Endothelial cell of umbilical vein (primary cell): Measurements from ENCODE around the gene TNIK. TPM values are rescaled to one million over a fixed set of nuclear protein-coding genes. Genes with fewer than 3 reads are reported as not detected.

Experiments used
- BruUV-seq: library from RNA; stranded (reverse); fragments of 400-500 nt; replicated peaks from 2 replicates; lab custom pipeline; 2021; lab: Mats Ljungman, UMichigan
- CTCF ChIA-PET: fragments of 300-600, 350-600 bp; sonication (Branson Sonifier 250); formaldehyde crosslinking; loops from one replicate; lab custom pipeline; 2021; ENCODE audit warnings: antibody characterized with exemption, inconsistent platforms; lab: Charles Lee
- POLR2A ChIA-PET: fragments of 300-600, 350-600 bp; sonication (Branson Sonifier 250); formaldehyde crosslinking; loops from one replicate; lab custom pipeline; 2021; ENCODE audit warnings: antibody characterized with exemption, inconsistent platforms; lab: Charles Lee
- DNase-seq: peaks from one replicate; pipeline ENCODE4 v3.0.0-alpha.2; 2011; ENCODE audit warnings: low read depth, low spot score
- FAIRE-seq: peaks from 2 replicates; lab custom pipeline; 2011; peaks lifted over from hg19 to GRCh38; lab: Jason Lieb, UNC
- H2AFZ ChIP-seq: 2 replicates; pipeline ENCODE4 v1.6.0; 2012; ENCODE audit warnings: low read depth, low read length, control low read depth, inconsistent platforms
- H3K27ac ChIP-seq: 2 replicates; pipeline ENCODE4 v1.5.1; 2011; ENCODE audit warnings: low read depth, mild to moderate bottlenecking, control low read depth, low read length, moderate library complexity; ENCODE audit not compliant: insufficient read depth
- H3K27me3 ChIP-seq, 2 experiments: 2 replicates each; pipeline versions ENCODE4 v1.6.0 to v1.6.1; 2011; ENCODE audit warnings: low read length in 2 of 2, mixed read lengths in 1 of 2; ENCODE audit not compliant: control insufficient read depth in 2 of 2, insufficient read depth in 2 of 2
- H3K36me3 ChIP-seq, 2 experiments: 2 replicates in 1 of 2; 3 replicates in 1 of 2; pipeline ENCODE4 v1.5.1; 2011; ENCODE audit warnings: low read length in 2 of 2, mild to moderate bottlenecking in 1 of 2, moderate library complexity in 1 of 2; ENCODE audit not compliant: control insufficient read depth in 2 of 2, insufficient read depth in 2 of 2; ENCODE audit errors: extremely low read depth in 1 of 2
- H3K4me1 ChIP-seq: 3 replicates; pipeline ENCODE4 v1.5.1; 2011; ENCODE audit warnings: mild to moderate bottlenecking, low read length; ENCODE audit not compliant: control insufficient read depth, insufficient read depth; ENCODE audit errors: extremely low read depth
- H3K4me2 ChIP-seq: 2 replicates; pipeline ENCODE4 v1.6.1; 2011; ENCODE audit warnings: low read length, control low read depth, mixed read lengths; ENCODE audit not compliant: insufficient read depth
- H3K4me3 ChIP-seq, 3 experiments: fragments of 200-600 bp in 1 of 3; sonication (generic), shearing (Covaris generic) in 1 of 3; replicated peaks in 1 of 3; 2 replicates each; pipeline ENCODE4 v1.5.1; 2011 to 2016; ENCODE audit warnings: control low read depth in 3 of 3, low read length in 3 of 3, mild to moderate bottlenecking in 2 of 3, inconsistent platforms in 1 of 3, low read depth in 1 of 3, moderate library complexity in 1 of 3; ENCODE audit not compliant: insufficient read depth in 1 of 3
- H3K79me2 ChIP-seq: 2 replicates; pipeline ENCODE4 v1.6.0; 2012; ENCODE audit warnings: low read length, inconsistent platforms; ENCODE audit not compliant: control insufficient read depth, insufficient read depth
- H3K9ac ChIP-seq: replicated peaks from 2 replicates; pipeline ENCODE3; 2011; ENCODE audit warnings: low read length, control low read depth; ENCODE audit not compliant: insufficient read depth; ENCODE audit errors: extremely low read depth
- H3K9me1 ChIP-seq: replicated peaks from 3 replicates; pipeline ENCODE4 v1.6.0; 2011; ENCODE audit warnings: mild to moderate bottlenecking, low read length; ENCODE audit not compliant: control insufficient read depth, insufficient read depth; ENCODE audit errors: extremely low read depth
- H3K9me3 ChIP-seq: replicated peaks from 2 replicates; pipeline ENCODE4 v1.5.1; 2012; ENCODE audit warnings: low read length, inconsistent platforms; ENCODE audit not compliant: control insufficient read depth, insufficient read depth
- H4K20me1 ChIP-seq: replicated peaks from 2 replicates; pipeline ENCODE3; 2011; ENCODE audit warnings: mild to moderate bottlenecking, low read length; ENCODE audit not compliant: control insufficient read depth, insufficient read depth; ENCODE audit errors: extremely low read depth
- EZH2 ChIP-seq: IDR thresholded peaks from 2 replicates; pipeline ENCODE4 v1.6.1; 2012; ENCODE audit warnings: borderline replicate concordance, low read depth, mild to moderate bottlenecking, moderate library complexity, low read length, inconsistent platforms; ENCODE audit not compliant: severe bottlenecking
- FOS ChIP-seq: IDR thresholded peaks from 2 replicates; pipeline ENCODE4 v1.6.1; 2011; ENCODE audit warnings: mild to moderate bottlenecking, low read length, moderate library complexity, borderline replicate concordance; ENCODE audit not compliant: insufficient read depth
- GATA2 ChIP-seq: IDR thresholded peaks from 2 replicates; pipeline ENCODE4 v1.7.0; 2011; ENCODE audit warnings: low read depth, mild to moderate bottlenecking, moderate library complexity, mixed read lengths, low read length; ENCODE audit not compliant: insufficient read length, insufficient read depth
- JUN ChIP-seq: IDR thresholded peaks from 2 replicates; pipeline ENCODE4 v1.6.1; 2011; ENCODE audit warnings: borderline replicate concordance, low read depth; ENCODE audit not compliant: insufficient read length, insufficient read depth
- MYC ChIP-seq: IDR thresholded peaks from one replicate; pipeline ENCODE4 v1.6.1; 2011; ENCODE audit warnings: mild to moderate bottlenecking, low read depth, low read length
- POLR2A ChIP-seq: IDR thresholded peaks from 2 replicates; pipeline ENCODE4 v1.6.1; 2012; ENCODE audit warnings: low read depth, mild to moderate bottlenecking, control low read depth, low read length
- POLR2AphosphoS5 ChIP-seq: IDR thresholded peaks from 2 replicates; pipeline ENCODE4 v1.6.1; 2012; ENCODE audit warnings: low read depth, mild to moderate bottlenecking, control low read depth, low read length, moderate library complexity; ENCODE audit not compliant: insufficient read depth
- dilution Hi-C: fragments of 300-500 bp; cut with MboI; formaldehyde crosslinking; loops from one replicate; pipeline ENCODE4 v1.15.0; 2019; ENCODE audit warnings: low sequenced_read_pairs; ENCODE audit not compliant: extremely low pct_ligation_motif_present
- intact Hi-C: fragments of 100-400 bp; cut with micrococcal nuclease; formaldehyde crosslinking; loops from one replicate; pipeline ENCODE4 v1.10.0; 2022
- polyA plus RNA-seq, 4 experiments: library from polyadenylated mRNA; depleted of rRNA in 3 of 4; stranded (reverse) in 3 of 4; unstranded in 1 of 4; fragments of >200 nt; gene quantifications; 2 replicates each; pipeline versions ENCODE4 v1.2.1 to v1.2.3, GENCODE V29; 2011 to 2012; ENCODE audit warnings: missing spikeins in 1 of 4
- total RNA-seq: library from RNA; stranded (reverse); gene quantifications from 2 replicates; pipeline ENCODE4 v1.2.3, GENCODE V29; 2021
- TF ChIP-seq, protein P1 (sequence below), 2 donors: IDR thresholded peaks; 1 replicate in 1 of 2; 2 replicates in 1 of 2; pipeline ENCODE4 v1.5.1; 2011; ENCODE audit warnings: low read length in 2 of 2, mild to moderate bottlenecking in 2 of 2, moderate library complexity in 2 of 2, control low read depth in 1 of 2, inconsistent platforms in 1 of 2, low read depth in 1 of 2; ENCODE audit not compliant: insufficient read depth in 1 of 2; ENCODE audit errors: extremely low read depth in 1 of 2
- TF ChIP-seq, protein P2 (sequence below): IDR thresholded peaks from 2 replicates; pipeline ENCODE4 v1.6.1; 2011; ENCODE audit not compliant: insufficient read depth, insufficient read length

Gene TNIK
- total and polyA plus RNA-seq, 2 donors (not counting 3 experiments of a cell fraction or from before 2014, with no cell fraction given) = 10.9 to 39.7 TPM

DNA sequence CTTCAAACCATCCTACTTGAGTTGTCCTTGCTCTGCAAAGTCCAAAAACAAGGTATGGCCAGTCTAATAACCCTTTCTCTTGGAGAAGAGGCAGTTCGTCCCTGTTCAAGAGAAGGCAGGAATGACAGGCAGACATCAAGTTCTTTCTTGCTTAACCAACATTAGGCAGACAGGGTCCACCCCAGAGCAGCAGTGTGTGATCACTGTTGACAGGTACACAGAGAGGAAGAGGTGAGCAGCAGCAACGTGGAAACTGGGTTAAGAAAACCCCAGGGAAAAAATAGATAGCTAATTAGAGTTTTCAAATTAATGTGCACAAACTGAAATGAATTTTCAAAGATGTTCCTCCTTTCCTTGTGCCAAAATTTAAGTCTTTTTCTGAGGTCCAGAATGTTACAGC lies 48.2 kb downstream of the TNIK start:
- intact Hi-C loops (no loop called here), dilution Hi-C loops (no loop called here)
- no peaks in the 10 kb centered on the region for H3K36me3 ChIP-seq
- no TSS peak for BruUV-seq
- TF ChIP-seq, protein P1, sequence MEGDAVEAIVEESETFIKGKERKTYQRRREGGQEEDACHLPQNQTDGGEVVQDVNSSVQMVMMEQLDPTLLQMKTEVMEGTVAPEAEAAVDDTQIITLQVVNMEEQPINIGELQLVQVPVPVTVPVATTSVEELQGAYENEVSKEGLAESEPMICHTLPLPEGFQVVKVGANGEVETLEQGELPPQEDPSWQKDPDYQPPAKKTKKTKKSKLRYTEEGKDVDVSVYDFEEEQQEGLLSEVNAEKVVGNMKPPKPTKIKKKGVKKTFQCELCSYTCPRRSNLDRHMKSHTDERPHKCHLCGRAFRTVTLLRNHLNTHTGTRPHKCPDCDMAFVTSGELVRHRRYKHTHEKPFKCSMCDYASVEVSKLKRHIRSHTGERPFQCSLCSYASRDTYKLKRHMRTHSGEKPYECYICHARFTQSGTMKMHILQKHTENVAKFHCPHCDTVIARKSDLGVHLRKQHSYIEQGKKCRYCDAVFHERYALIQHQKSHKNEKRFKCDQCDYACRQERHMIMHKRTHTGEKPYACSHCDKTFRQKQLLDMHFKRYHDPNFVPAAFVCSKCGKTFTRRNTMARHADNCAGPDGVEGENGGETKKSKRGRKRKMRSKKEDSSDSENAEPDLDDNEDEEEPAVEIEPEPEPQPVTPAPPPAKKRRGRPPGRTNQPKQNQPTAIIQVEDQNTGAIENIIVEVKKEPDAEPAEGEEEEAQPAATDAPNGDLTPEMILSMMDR (IDR thresholded peaks at IDR 0.05; ENCODE audit: extremely low read depth in 1 of 2, insufficient read depth in 1 of 2, low read depth in 1 of 2, low read length in 2 of 2) = no peak
- TF ChIP-seq, protein P2, sequence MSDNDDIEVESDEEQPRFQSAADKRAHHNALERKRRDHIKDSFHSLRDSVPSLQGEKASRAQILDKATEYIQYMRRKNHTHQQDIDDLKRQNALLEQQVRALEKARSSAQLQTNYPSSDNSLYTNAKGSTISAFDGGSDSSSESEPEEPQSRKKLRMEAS = no peak
- TF ChIP-seq JUN = no peak
- TF ChIP-seq FOS = no peak
- TF ChIP-seq EZH2 = no peak
- no peak for TF ChIP-seq POLR2AphosphoS5
- no peak for TF ChIP-seq POLR2A
- TF ChIP-seq GATA2 = no peak
- no peak for TF ChIP-seq MYC
- H3K4me2 ChIP-seq = no peak overlapping the region
- peaks cover 26% of the 10 kb centered on the region for H3K79me2 ChIP-seq
- POLR2A ChIA-PET = no interaction called here
- FAIRE-seq (no peak), DNase-seq (no peak)
- H3K4me3 ChIP-seq = no peak overlapping the region
- CTCF ChIA-PET = interaction anchor here (0.6 to 0.9 kb wide), 2 partner anchors 25 to 230 kb away, joined by 3 to 5 read pairs; no protein-coding TSS in a partner anchor
- H2AFZ ChIP-seq = no peak overlapping the region
- H4K20me1 ChIP-seq = no peaks in the 10 kb centered on the region
- H3K27me3 ChIP-seq = no peaks in the 10 kb centered on the region
- peaks cover 10% of the 10 kb centered on the region for H3K4me1 ChIP-seq
- no peak overlapping the region for H3K9ac ChIP-seq
- no peak overlapping the region for H3K27ac ChIP-seq
- no peaks in the 10 kb centered on the region for H3K9me1 ChIP-seq
- no peaks in the 10 kb centered on the region for H3K9me3 ChIP-seq
